ENCODE data around the gene DNAJC1. TPM values are rescaled to one million over a fixed set of nuclear protein-coding genes. Genes with fewer than 3 reads are reported as not detected.

Gene DNAJC1, protein sequence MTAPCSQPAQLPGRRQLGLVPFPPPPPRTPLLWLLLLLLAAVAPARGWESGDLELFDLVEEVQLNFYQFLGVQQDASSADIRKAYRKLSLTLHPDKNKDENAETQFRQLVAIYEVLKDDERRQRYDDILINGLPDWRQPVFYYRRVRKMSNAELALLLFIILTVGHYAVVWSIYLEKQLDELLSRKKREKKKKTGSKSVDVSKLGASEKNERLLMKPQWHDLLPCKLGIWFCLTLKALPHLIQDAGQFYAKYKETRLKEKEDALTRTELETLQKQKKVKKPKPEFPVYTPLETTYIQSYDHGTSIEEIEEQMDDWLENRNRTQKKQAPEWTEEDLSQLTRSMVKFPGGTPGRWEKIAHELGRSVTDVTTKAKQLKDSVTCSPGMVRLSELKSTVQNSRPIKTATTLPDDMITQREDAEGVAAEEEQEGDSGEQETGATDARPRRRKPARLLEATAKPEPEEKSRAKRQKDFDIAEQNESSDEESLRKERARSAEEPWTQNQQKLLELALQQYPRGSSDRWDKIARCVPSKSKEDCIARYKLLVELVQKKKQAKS
- total RNA-seq = 10 to 100 TPM; 15.0 to 16.7 TPM
- 10 to 100 TPM; 13.0 to 22.0 TPM for polyA plus RNA-seq

DNA sequence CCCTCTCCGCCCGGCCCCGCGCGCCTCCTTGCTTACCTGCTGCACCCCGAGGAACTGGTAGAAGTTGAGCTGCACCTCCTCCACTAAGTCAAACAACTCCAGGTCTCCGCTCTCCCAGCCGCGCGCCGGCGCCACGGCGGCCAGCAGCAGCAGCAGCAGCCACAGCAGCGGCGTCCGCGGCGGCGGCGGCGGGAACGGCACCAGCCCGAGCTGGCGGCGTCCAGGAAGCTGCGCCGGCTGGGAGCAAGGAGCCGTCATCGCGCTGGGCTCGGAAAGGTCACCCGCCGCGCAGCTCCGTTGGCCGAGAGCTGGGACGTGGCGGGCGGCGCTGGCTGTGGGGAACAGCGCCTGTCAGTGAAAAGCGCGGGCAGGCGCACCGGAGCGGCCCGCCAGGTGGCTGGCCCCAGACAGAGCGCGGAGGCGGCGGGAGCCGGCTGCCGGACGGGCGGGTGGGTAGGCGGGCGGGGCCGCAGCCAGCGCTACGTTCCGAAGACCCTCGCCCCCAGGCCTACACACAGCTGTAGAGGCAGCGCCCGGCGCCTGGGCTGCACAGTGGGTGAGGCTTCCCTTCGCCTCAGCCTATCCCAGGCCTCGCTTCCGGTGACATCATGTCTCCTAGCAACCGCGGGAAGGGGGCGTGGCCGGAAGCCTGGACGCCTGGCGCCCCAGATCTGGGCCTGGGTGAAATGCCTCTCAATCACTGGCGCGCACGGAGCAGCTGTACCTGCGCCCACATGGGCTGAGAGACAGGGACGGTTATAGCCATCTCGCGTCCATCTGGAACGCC, at the start of gene DNAJC1:
Gene DNAJC1 (minus strand): TSS at position 554 of the 787 bp plus-strand sequence. CDS start 296 bp downstream, at position 258.
- Mint-ChIP-seq H3K36me3 (peaks cover 0 to 6% of the 10 kb centered on the region in 2 donors), H3K27me3 (peaks cover 0 to 5% of the 10 kb centered on the region in 2 donors), H3K4me1 (peaks cover 23 to 44% (median 34%) of the 10 kb centered on the region in 4 donors), H3K27ac (peak within 1 kb of the TSS; percentile 91 to 99 (median 97)), H3K4me3 (peak within 1 kb of the TSS; percentile 94 to 100 (median 98)), H3K9me3 (peaks cover 0 to 11% (median 1%) of the 10 kb centered on the region in 8 donors)
- peak; percentile 96 to 98 (median 96) for DNase-seq
- intact Hi-C loops (cut with micrococcal nuclease) = loop anchor here (1.0 to 5.0 kb wide), 10 partner anchors 19 to 1439 kb away; partner anchors contain the start of genes COMMD3 and SKIDA1
- Histone ChIP-seq H3K27me3 (ENCODE audit: insufficient read depth, low read length) (peaks cover 3% of the 10 kb centered on the region), H3K36me3 (ENCODE audit: insufficient read depth, low read length) (no peaks in the 10 kb centered on the region), H3K4me3 (ENCODE audit: low read length in 2 of 2) (peak within 1 kb of the TSS; percentile 62 to 89), H3K4me1 (ENCODE audit: insufficient read depth, low read length) (peaks cover 26% of the 10 kb centered on the region), H3K27ac (ENCODE audit: low read depth, low read length) (peak within 1 kb of the TSS; percentile 84), H3K9me3 (ENCODE audit: control insufficient read depth in 1 of 2, low read length in 2 of 2) (no peaks in the 10 kb centered on the region)
- CTCF ChIA-PET (ENCODE audit: partially characterized antibody) = interaction anchor here (0.6 to 11.9 kb wide), 11 partner anchors 9 to 986 kb away, joined by 3 to 133 read pairs (median 3); no protein-coding TSS in a partner anchor
- POLR2A ChIA-PET (ENCODE audit: partially characterized antibody) = interaction anchor here (0.5 to 3.6 kb wide), 30 partner anchors 8 to 652 kb away, joined by 3 to 57 read pairs (median 4); partner anchors contain the start of genes COMMD3 and MLLT10

DNA sequence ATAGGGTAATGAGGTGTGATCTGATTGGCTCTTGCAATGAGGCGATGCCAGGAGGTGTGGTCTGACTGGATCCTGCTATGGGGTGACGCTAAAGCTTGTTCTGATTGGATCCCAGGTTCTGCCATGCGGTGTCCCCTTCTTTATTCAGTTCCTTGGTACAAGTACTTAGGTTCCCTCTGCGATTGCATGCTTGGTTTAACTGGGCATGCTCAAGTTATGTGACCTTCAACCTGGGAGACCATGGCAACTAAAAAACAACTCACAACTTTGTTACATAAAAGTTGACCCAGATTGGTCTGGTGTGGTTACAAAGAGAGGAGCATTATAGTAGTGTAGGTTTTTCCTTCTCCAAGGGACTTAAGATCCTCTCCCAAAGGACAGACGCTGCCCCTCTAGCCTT, 49.5 kb upstream of the DNAJC1 start:
- intact Hi-C loops (cut with micrococcal nuclease) = no loop called here
- Mint-ChIP-seq H3K4me3 (no peak overlapping the region), H3K36me3 (peaks cover 0 to 5% of the 10 kb centered on the region in 2 donors), H3K9me3 (peaks cover 0 to 23% (median 12%) of the 10 kb centered on the region in 8 donors), H3K27me3 (peaks cover 1 to 9% of the 10 kb centered on the region in 2 donors), H3K4me1 (peaks cover 3 to 12% (median 5%) of the 10 kb centered on the region in 4 donors), H3K27ac (peak overlapping the region in 1 of 7 donors; percentile 76)
- no peak overlapping the region for H3K4me3 ChIP-seq (ENCODE audit: low read length in 2 of 2)
- ChIA-PET CTCF (ENCODE audit: partially characterized antibody) (no interaction called here), POLR2A (ENCODE audit: partially characterized antibody) (no interaction called here)
- no peaks in the 10 kb centered on the region for H3K36me3 ChIP-seq (ENCODE audit: insufficient read depth, low read length)
- peak in 1 of 5 donors; percentile 3 for DNase-seq
- H3K27me3 ChIP-seq (ENCODE audit: insufficient read depth, low read length) = no peaks in the 10 kb centered on the region
- H3K9me3 ChIP-seq (ENCODE audit: control insufficient read depth in 1 of 2, low read length in 2 of 2) = no peaks in the 10 kb centered on the region
- H3K4me1 ChIP-seq (ENCODE audit: insufficient read depth, low read length) = no peaks in the 10 kb centered on the region
- no peak overlapping the region for H3K27ac ChIP-seq (ENCODE audit: low read depth, low read length)

DNA sequence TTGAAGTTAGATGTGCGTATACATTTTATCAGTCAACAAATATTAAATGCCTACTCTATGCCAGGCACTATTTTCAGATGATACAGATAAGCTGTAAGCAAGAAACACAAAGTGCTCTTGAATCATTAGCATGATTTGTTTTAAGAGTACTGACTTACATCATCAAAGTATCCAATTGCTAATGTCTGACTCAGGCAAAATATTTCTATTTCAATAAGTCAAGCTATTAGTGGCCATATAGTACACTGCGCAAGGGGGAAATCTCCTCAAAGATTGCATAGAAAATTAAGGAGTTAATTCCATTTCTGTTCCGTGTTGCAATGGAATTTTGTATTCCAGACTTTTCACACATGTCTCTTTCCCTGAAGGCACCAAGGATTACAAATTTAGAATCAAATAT, 46.1 kb upstream of the DNAJC1 start:
- no peaks in the 10 kb centered on the region for H3K36me3 ChIP-seq (ENCODE audit: insufficient read depth, low read length)
- no peaks in the 10 kb centered on the region for H3K9me3 ChIP-seq (ENCODE audit: control insufficient read depth in 1 of 2, low read length in 2 of 2)
- no peak overlapping the region for H3K27ac ChIP-seq (ENCODE audit: low read depth, low read length)
- CTCF ChIA-PET (ENCODE audit: partially characterized antibody) = no interaction called here
- Mint-ChIP-seq H3K27me3 (no peaks in the 10 kb centered on the region), H3K4me1 (peaks cover 0 to 6% (median under 1%) of the 10 kb centered on the region in 4 donors), H3K36me3 (peaks cover 0 to 5% of the 10 kb centered on the region in 2 donors), H3K9me3 (peaks cover 0 to 21% (median 7%) of the 10 kb centered on the region in 8 donors), H3K27ac (no peak overlapping the region), H3K4me3 (no peak overlapping the region)
- intact Hi-C loops (cut with micrococcal nuclease) = no loop called here
- H3K4me1 ChIP-seq (ENCODE audit: insufficient read depth, low read length) = no peaks in the 10 kb centered on the region
- no peaks in the 10 kb centered on the region for H3K27me3 ChIP-seq (ENCODE audit: insufficient read depth, low read length)
- POLR2A ChIA-PET (ENCODE audit: partially characterized antibody) = no interaction called here
- H3K4me3 ChIP-seq (ENCODE audit: low read length in 2 of 2) = no peak overlapping the region
- DNase-seq = no peak

DNA sequence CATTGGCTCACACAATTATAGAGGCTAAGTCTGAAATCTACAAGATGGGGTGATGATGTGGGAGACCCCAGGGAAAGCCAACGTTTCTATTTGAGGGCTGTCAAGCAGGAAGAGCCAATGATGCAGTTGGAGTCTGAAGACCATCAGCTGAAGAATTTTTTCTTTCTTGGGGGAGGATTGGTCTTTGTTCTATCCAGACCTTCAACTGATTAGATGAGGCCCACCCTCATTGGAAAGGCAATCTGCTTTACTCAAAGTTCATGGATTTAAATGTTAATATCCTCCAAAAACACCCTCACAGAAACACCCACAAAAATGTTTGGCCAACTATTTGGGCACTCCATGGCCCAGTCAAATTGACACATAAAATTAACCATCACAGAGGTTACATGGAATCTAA, 44.3 kb upstream of the DNAJC1 start:
- peaks cover 0 to 5% of the 10 kb centered on the region in 2 donors for H3K36me3 Mint-ChIP-seq
- peaks cover 0 to 15% (median 6%) of the 10 kb centered on the region in 8 donors for H3K9me3 Mint-ChIP-seq
- ChIA-PET POLR2A (ENCODE audit: partially characterized antibody) (no interaction called here), CTCF (ENCODE audit: partially characterized antibody) (no interaction called here)
- Histone ChIP-seq H3K9me3 (ENCODE audit: control insufficient read depth in 1 of 2, low read length in 2 of 2) (no peaks in the 10 kb centered on the region), H3K4me1 (ENCODE audit: insufficient read depth, low read length) (no peaks in the 10 kb centered on the region), H3K27ac (ENCODE audit: low read depth, low read length) (no peak overlapping the region), H3K36me3 (ENCODE audit: insufficient read depth, low read length) (no peaks in the 10 kb centered on the region), H3K27me3 (ENCODE audit: insufficient read depth, low read length) (no peaks in the 10 kb centered on the region), H3K4me3 (ENCODE audit: low read length in 2 of 2) (no peak overlapping the region)
- no peaks in the 10 kb centered on the region for H3K27me3 Mint-ChIP-seq
- intact Hi-C loops (cut with micrococcal nuclease) = no loop called here
- DNase-seq = no peak
- H3K27ac Mint-ChIP-seq = no peak overlapping the region
- no peak overlapping the region for H3K4me3 Mint-ChIP-seq
- no peaks in the 10 kb centered on the region for H3K4me1 Mint-ChIP-seq

DNA sequence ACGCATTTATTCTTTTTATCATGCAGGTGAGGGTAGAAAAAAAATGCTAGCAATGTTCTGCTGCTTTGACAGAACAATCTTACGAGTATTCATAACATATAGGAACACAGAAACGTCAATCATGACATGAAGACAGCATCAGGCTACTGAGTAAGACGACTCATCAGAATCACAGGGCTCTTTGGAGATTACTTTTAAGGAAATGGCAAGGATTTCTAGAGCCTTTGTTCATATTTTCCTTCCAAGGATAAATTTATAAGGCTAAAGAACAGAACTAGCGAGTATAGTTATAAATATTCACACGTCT, 39.8 kb upstream of the DNAJC1 start:
- CTCF ChIA-PET (ENCODE audit: partially characterized antibody) = no interaction called here
- H3K9me3 Mint-ChIP-seq = peaks cover 0 to 3% (median 0%) of the 10 kb centered on the region in 8 donors

DNA sequence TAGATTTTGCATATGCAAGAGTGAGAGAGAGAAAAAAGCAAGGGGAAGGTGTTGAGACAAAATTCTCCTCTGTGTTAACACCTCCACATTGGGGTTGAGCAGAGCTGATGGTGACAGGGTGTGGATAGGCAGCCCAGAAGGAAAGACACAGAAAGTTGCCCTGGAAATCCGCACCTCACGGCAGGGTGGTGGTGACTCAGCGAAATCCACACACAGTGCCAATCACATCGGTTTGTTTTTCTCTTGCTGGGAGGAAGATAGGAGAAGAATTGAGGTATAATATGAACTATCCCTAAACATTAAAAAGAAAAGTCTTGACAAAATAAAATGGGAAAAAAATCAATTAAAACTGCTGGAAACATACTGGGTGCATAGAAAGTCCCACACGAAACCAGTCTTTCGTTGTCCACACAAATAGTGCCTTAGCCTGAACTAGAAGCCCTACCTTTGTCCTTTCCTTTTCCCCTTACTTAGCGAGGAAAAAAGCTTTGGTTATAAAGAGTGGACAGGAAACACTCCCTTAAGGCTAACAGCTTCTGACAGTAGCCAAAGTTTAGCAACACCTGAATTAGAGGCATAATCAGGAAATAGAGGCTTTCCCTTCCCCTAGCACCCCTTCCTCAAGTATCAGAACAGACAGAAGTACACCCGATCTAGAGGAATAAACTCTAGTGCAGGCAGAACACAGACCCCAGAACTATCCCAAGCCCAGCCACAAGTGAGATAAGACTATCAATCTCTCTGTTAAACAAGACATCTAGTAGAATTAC, 39.2 kb upstream of the DNAJC1 start:
- Mint-ChIP-seq H3K4me1 (no peaks in the 10 kb centered on the region), H3K9me3 (peaks cover 0 to 3% (median 0%) of the 10 kb centered on the region in 8 donors), H3K4me3 (no peak overlapping the region), H3K36me3 (no peaks in the 10 kb centered on the region), H3K27me3 (peaks cover 15 to 16% of the 10 kb centered on the region in 2 donors), H3K27ac (no peak overlapping the region)
- POLR2A ChIA-PET (ENCODE audit: partially characterized antibody) = no interaction called here
- intact Hi-C loops (cut with micrococcal nuclease) = no loop called here
- CTCF ChIA-PET (ENCODE audit: partially characterized antibody) = no interaction called here
- Histone ChIP-seq H3K27me3 (ENCODE audit: insufficient read depth, low read length) (no peaks in the 10 kb centered on the region), H3K4me1 (ENCODE audit: insufficient read depth, low read length) (no peaks in the 10 kb centered on the region), H3K36me3 (ENCODE audit: insufficient read depth, low read length) (no peaks in the 10 kb centered on the region), H3K4me3 (ENCODE audit: low read length in 2 of 2) (no peak overlapping the region), H3K9me3 (ENCODE audit: control insufficient read depth in 1 of 2, low read length in 2 of 2) (no peaks in the 10 kb centered on the region), H3K27ac (ENCODE audit: low read depth, low read length) (no peak overlapping the region)
- DNase-seq = no peak

More for the DNA sequence above, 39.8 kb upstream of the DNAJC1 start:
- no peaks in the 10 kb centered on the region for H3K4me1 ChIP-seq (ENCODE audit: insufficient read depth, low read length)
- no peak overlapping the region for H3K4me3 ChIP-seq (ENCODE audit: low read length in 2 of 2)
- Mint-ChIP-seq H3K4me1 (no peaks in the 10 kb centered on the region), H3K4me3 (no peak overlapping the region), H3K27me3 (peaks cover 14 to 15% of the 10 kb centered on the region in 2 donors), H3K36me3 (no peaks in the 10 kb centered on the region), H3K27ac (no peak overlapping the region)
- POLR2A ChIA-PET (ENCODE audit: partially characterized antibody) = no interaction called here
- intact Hi-C loops (cut with micrococcal nuclease) = no loop called here
- DNase-seq = no peak
- H3K36me3 ChIP-seq (ENCODE audit: insufficient read depth, low read length) = no peaks in the 10 kb centered on the region
- H3K9me3 ChIP-seq (ENCODE audit: control insufficient read depth in 1 of 2, low read length in 2 of 2) = no peaks in the 10 kb centered on the region
- no peak overlapping the region for H3K27ac ChIP-seq (ENCODE audit: low read depth, low read length)
- no peaks in the 10 kb centered on the region for H3K27me3 ChIP-seq (ENCODE audit: insufficient read depth, low read length)
